Liver (tissue), 9 donors: Measurements from ENCODE around the gene ILKAP. TPM values are rescaled to one million over a fixed set of nuclear protein-coding genes. Genes with fewer than 3 reads are reported as not detected.

ENCODE experiments used
- DNase-seq: peaks from one replicate; pipeline ENCODE4 v3.0.0-alpha.2; 2017; ENCODE audit warnings: low spot score
- H3K27ac ChIP-seq, 2 donors: one replicate each; pipeline ENCODE4 v1.7.0; 2013; ENCODE audit warnings: inconsistent platforms in 2 of 2, low read length in 2 of 2, control low read depth in 1 of 2, low read depth in 1 of 2, mild to moderate bottlenecking in 1 of 2
- H3K27me3 ChIP-seq, 4 donors: one replicate each; pipeline versions ENCODE4 v1.6.1 to v1.7.0; 2013; ENCODE audit warnings: low read length in 3 of 4, inconsistent platforms in 1 of 4, mild to moderate bottlenecking in 1 of 4, moderate library complexity in 1 of 4; ENCODE audit not compliant: control insufficient read depth in 4 of 4, insufficient read depth in 4 of 4
- H3K36me3 ChIP-seq, 4 donors: one replicate each; pipeline versions ENCODE4 v1.6.1 to v1.7.0; 2013; ENCODE audit warnings: low read length in 3 of 4, mild to moderate bottlenecking in 3 of 4, low read depth in 1 of 4, moderate library complexity in 1 of 4; ENCODE audit not compliant: control insufficient read depth in 4 of 4, insufficient read depth in 3 of 4
- H3K4me1 ChIP-seq, 4 donors: one replicate each; pipeline versions ENCODE4 v1.6.1 to v1.7.0; 2013; ENCODE audit warnings: low read length in 3 of 4, mild to moderate bottlenecking in 3 of 4, moderate library complexity in 1 of 4; ENCODE audit not compliant: control insufficient read depth in 4 of 4, insufficient read depth in 4 of 4
- H3K4me3 ChIP-seq, 3 donors: one replicate each; pipeline versions ENCODE4 v1.6.1 to v1.7.0; 2013; ENCODE audit warnings: low read length in 3 of 3, control low read depth in 1 of 3, low read depth in 1 of 3, mild to moderate bottlenecking in 1 of 3
- H3K9ac ChIP-seq, 2 donors: one replicate each; pipeline ENCODE4 v1.7.0; 2013; ENCODE audit warnings: low read length in 2 of 2, mild to moderate bottlenecking in 2 of 2, moderate library complexity in 2 of 2, control low read depth in 1 of 2, low read depth in 1 of 2
- H3K9me3 ChIP-seq, 4 donors: one replicate each; pipeline versions ENCODE4 v1.6.1 to v1.7.0; 2013; ENCODE audit warnings: low read length in 3 of 4; ENCODE audit not compliant: control insufficient read depth in 4 of 4
- ATF3 ChIP-seq: IDR thresholded peaks from 2 replicates; pipeline ENCODE4 v1.6.1; 2016; ENCODE audit warnings: antibody characterized with exemption
- EGR1 ChIP-seq, 2 donors: IDR thresholded peaks; 2 replicates each; pipeline ENCODE4 v1.6.1; 2016 to 2018; ENCODE audit warnings: antibody characterized with exemption in 2 of 2, low read depth in 2 of 2
- FOXA1 ChIP-seq: IDR thresholded peaks from 2 replicates; pipeline ENCODE4 v1.6.1; 2016; ENCODE audit warnings: antibody characterized with exemption
- FOXA2 ChIP-seq: IDR thresholded peaks from 2 replicates; pipeline ENCODE4 v1.6.1; 2016; ENCODE audit warnings: antibody characterized with exemption
- GABPA ChIP-seq, 2 donors: IDR thresholded peaks in 1 of 2; conservative IDR thresholded peaks in 1 of 2; 2 replicates each; pipeline ENCODE4 v1.6.1; 2016; ENCODE audit warnings: antibody characterized with exemption in 2 of 2, mild to moderate bottlenecking in 1 of 2, moderate library complexity in 1 of 2
- HNF4A ChIP-seq, 2 donors: conservative IDR thresholded peaks; 2 replicates each; pipeline ENCODE4 v1.6.1; 2016; ENCODE audit warnings: antibody characterized with exemption in 2 of 2, mild to moderate bottlenecking in 2 of 2
- HNF4G ChIP-seq: IDR thresholded peaks from 2 replicates; pipeline ENCODE4 v1.6.1; 2016; ENCODE audit warnings: antibody characterized with exemption
- JUND ChIP-seq, 2 donors: IDR thresholded peaks; 2 replicates each; pipeline ENCODE4 v1.6.1; 2016; ENCODE audit warnings: antibody characterized with exemption in 2 of 2
- NR2F2 ChIP-seq: IDR thresholded peaks from 2 replicates; pipeline ENCODE4 v1.6.1; 2016; ENCODE audit warnings: antibody characterized with exemption
- RAD21 ChIP-seq, 2 donors: IDR thresholded peaks; 2 replicates each; pipeline ENCODE4 v1.6.1; 2016; ENCODE audit warnings: antibody characterized with exemption in 2 of 2, mild to moderate bottlenecking in 2 of 2
- REST ChIP-seq: IDR thresholded peaks from 2 replicates; pipeline ENCODE4 v1.6.1; 2016; ENCODE audit warnings: antibody characterized with exemption, mild to moderate bottlenecking
- RXRA ChIP-seq, 2 donors: IDR thresholded peaks; 2 replicates each; pipeline ENCODE4 v1.6.1; 2017 to 2018; ENCODE audit warnings: antibody characterized with exemption in 2 of 2, mild to moderate bottlenecking in 1 of 2
- SP1 ChIP-seq: IDR thresholded peaks from 2 replicates; pipeline ENCODE4 v1.6.1; 2018; ENCODE audit warnings: antibody characterized with exemption, mild to moderate bottlenecking
- TAF1 ChIP-seq: conservative IDR thresholded peaks from 2 replicates; pipeline ENCODE4 v1.6.1; 2016; ENCODE audit warnings: antibody characterized with exemption, mild to moderate bottlenecking
- YY1 ChIP-seq: IDR thresholded peaks from 2 replicates; pipeline ENCODE4 v1.6.1; 2016; ENCODE audit warnings: antibody characterized with exemption, mild to moderate bottlenecking
- ZBTB33 ChIP-seq: IDR thresholded peaks from 2 replicates; pipeline ENCODE4 v1.6.1; 2016; ENCODE audit warnings: antibody characterized with exemption
- WGBS: extraction: QIAGEN DNeasy Blood & Tissue Kit; methylation state at CpG from one replicate; pipeline ENCODE4 v1.1.7; 2013; 5-methylcytosine and 5-hydroxymethylcytosine counted together
- polyA plus RNA-seq, 2 donors: library from polyadenylated mRNA; stranded (reverse) in 1 of 2; unstranded in 1 of 2; fragments of 200-250 nt in 1 of 2; fragments of >200 nt in 1 of 2; fragmentation: Nextera tagmentation in 1 of 2; extraction: Ambion mirVana in 1 of 2; gene quantifications; one replicate each; pipeline versions ENCODE4 v1.2.1 to v1.2.3, GENCODE V29; 2013 to 2015
- total RNA-seq, 2 donors: library from RNA; depleted of rRNA; stranded (reverse); fragments of >200 nt; gene quantifications; one replicate each; pipeline ENCODE4 v1.2.3, GENCODE V29; 2014
- TF ChIP-seq, protein P1 (sequence below): IDR thresholded peaks from 2 replicates; pipeline ENCODE4 v1.6.1; 2016; ENCODE audit warnings: antibody characterized with exemption
- donor health status: healthy.
- donor health status: healthy.
- donor health status: healthy.
- donor health status: healthy.
- donor health status: healthy.

Gene ILKAP
- total and polyA plus RNA-seq, 4 donors, result 15.0 to 21.1 (median 20.0) TPM

DNA sequence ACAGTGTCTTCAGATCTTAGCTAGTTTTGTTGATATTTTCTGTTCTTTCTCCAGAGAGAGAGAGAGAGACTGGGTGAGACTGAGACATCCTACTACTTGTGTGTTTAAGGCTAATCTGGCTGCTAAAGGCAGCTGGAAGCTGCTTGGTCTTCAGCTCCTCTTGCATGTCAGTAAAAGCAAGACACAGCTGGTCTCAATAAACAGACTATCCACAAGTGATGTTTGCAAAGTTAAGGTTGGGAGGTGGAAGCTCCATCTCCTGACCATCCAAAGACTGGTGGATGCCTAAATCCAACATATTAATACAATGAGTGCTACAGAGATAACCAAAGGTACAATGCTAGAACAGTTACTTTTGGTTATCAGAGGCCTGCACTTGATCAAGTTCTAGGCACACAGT is 26.9 kb downstream of the ILKAP start:
- no peaks in the 10 kb centered on the region for H3K27me3 ChIP-seq
- TF ChIP-seq RAD21 (IDR thresholded peaks at IDR 0.05) (no peak), FOXA1 (no peak), SP1 (no peak)
- H3K9ac ChIP-seq, result no peak overlapping the region
- no peak overlapping the region for H3K27ac ChIP-seq
- DNase-seq, result no peak
- no peak overlapping the region for H3K4me3 ChIP-seq
- no peaks in the 10 kb centered on the region for H3K9me3 ChIP-seq
- peaks cover 1 to 78% (median 50%) of the 10 kb centered on the region in 4 donors for H3K36me3 ChIP-seq
- H3K4me1 ChIP-seq, result no peaks in the 10 kb centered on the region

DNA sequence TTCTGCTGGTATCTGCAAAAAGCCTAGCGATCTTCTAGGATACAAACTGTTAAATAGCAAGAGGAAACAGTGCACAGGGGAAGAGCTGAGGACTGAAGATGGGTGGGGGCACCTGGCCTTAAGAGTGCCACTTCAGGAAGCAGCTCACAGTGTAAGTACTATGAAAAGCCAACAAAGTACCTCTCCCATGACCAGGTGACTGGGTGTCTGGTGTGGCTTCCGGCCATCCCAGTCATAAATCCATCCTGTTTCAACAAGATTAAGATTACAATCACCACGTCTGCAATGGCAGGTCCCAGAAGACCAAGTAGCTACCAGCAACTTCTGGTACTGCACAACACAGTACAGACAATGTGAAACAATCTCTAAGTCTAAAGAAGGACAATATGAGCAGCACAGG is 28.8 kb downstream of the ILKAP start:
- 83% methylated on average over 3 of the region's 3 CpGs for WGBS
- DNase-seq, result no peak

More for the DNA sequence above, 28.8 kb downstream of the ILKAP start:
- Histone ChIP-seq H3K9ac (no peak overlapping the region), H3K27me3 (no peaks in the 10 kb centered on the region), H3K27ac (no peak overlapping the region), H3K4me1 (peaks cover 6 to 12% (median 10%) of the 10 kb centered on the region in 4 donors), H3K36me3 (peaks cover 0 to 70% (median 38%) of the 10 kb centered on the region in 4 donors), H3K4me3 (no peak overlapping the region), H3K9me3 (no peaks in the 10 kb centered on the region)
- TF ChIP-seq SP1 (no peak), RXRA (IDR thresholded peaks at IDR 0.05) (no peak), GABPA (IDR thresholded peaks at IDR 0.05 in 1 of 2, conservative IDR thresholded peaks at IDR 0.05 in 1 of 2) (no peak), ZBTB33 (no peak), HNF4A (conservative IDR thresholded peaks at IDR 0.05) (no peak), ATF3 (no peak), RAD21 (IDR thresholded peaks at IDR 0.05) (no peak), EGR1 (IDR thresholded peaks at IDR 0.05; ENCODE audit: low read depth in 2 of 2) (no peak), HNF4G (no peak), FOXA2 (no peak), YY1 (no peak), NR2F2 (no peak), TAF1 (no peak), JUND (IDR thresholded peaks at IDR 0.05) (no peak), REST (no peak)
- TF ChIP-seq, protein P1, sequence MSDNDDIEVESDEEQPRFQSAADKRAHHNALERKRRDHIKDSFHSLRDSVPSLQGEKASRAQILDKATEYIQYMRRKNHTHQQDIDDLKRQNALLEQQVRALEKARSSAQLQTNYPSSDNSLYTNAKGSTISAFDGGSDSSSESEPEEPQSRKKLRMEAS, result no peak
